C4-2B (cell line): ENCODE measurements around the gene ALDOC.

Source experiments
- ZFX ChIP-seq: fragments of 450-650 bp; IDR thresholded peaks from 2 replicates; pipeline ENCODE4 v1.6.1; 2017
- TF ChIP-seq, protein P1 (sequence below): fragments of 450-650 bp; conservative IDR thresholded peaks from 2 replicates; pipeline ENCODE4 v1.5.1; 2017; ENCODE audit warnings: mild to moderate bottlenecking

DNA sequence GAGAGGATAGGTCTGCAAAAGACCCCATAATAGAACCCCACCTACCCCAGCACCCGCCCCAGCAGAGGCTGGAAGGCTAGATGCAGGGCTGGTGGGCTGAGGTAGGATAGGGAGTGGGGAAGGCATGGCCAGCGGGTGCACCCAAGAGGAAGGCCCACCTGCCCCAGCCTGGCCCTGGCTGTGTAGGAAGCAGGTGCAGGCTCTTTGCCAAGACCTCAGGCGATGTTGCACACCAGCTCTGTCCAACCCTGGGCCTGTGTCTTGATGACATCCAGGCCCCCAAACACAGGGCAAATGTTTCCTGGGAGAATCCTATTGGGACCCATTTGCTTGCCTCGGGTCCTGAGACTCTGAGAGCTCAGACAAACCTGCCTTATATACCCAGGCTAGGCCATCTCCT lies 36.5 kb downstream of the ALDOC start:
- TF ChIP-seq ZFX, result no peak
- TF ChIP-seq, protein P1, sequence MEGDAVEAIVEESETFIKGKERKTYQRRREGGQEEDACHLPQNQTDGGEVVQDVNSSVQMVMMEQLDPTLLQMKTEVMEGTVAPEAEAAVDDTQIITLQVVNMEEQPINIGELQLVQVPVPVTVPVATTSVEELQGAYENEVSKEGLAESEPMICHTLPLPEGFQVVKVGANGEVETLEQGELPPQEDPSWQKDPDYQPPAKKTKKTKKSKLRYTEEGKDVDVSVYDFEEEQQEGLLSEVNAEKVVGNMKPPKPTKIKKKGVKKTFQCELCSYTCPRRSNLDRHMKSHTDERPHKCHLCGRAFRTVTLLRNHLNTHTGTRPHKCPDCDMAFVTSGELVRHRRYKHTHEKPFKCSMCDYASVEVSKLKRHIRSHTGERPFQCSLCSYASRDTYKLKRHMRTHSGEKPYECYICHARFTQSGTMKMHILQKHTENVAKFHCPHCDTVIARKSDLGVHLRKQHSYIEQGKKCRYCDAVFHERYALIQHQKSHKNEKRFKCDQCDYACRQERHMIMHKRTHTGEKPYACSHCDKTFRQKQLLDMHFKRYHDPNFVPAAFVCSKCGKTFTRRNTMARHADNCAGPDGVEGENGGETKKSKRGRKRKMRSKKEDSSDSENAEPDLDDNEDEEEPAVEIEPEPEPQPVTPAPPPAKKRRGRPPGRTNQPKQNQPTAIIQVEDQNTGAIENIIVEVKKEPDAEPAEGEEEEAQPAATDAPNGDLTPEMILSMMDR, result no peak
